ENCODE data around the gene PAK5.
A peak's percentile ranks its signal among the peaks of the same experiment; 100 is the strongest.

- TF ChIP-seq CTCF (conservative IDR thresholded peaks at IDR 0.05; ENCODE audit: low read depth in 2 of 2) (peak; percentile 56 to 70), EZH2 (IDR thresholded peaks at IDR 0.05; ENCODE audit: low read depth, unreplicated experiment) (no peak), POLR2AphosphoS5 (IDR thresholded peaks at IDR 0.05; ENCODE audit: low read depth) (no peak), EZH2phosphoT487 (IDR thresholded peaks at IDR 0.05; ENCODE audit: unreplicated experiment) (no peak), REST (IDR thresholded peaks at IDR 0.05; ENCODE audit: unreplicated experiment) (no peak), STAT1 (IDR thresholded peaks at IDR 0.05; ENCODE audit: unreplicated experiment) (no peak), NANOG (IDR thresholded peaks at IDR 0.05; ENCODE audit: borderline replicate concordance) (no peak), ZNF331 (CRISPR knock-in tag; IDR thresholded peaks at IDR 0.05; ENCODE audit: low read depth) (no peak), CREB1 (CRISPR knock-in tag; IDR thresholded peaks at IDR 0.05; ENCODE audit: low read depth) (no peak), JUNB (IDR thresholded peaks at IDR 0.05; ENCODE audit: unreplicated experiment) (no peak)
Observed at GRCh38 chr20:9503526-9504245, 335.2 kb downstream of the PAK5 start.
